Thymus (tissue), 11 donors: ENCODE data around the gene MYO1H. TPM values are rescaled to one million over a fixed set of nuclear protein-coding genes. Genes with fewer than 3 reads are reported as not detected.
A peak's percentile ranks its signal among the peaks of the same experiment; 100 is the strongest.

Experiments used
- DNase-seq, 9 donors: peaks; one replicate each; pipeline ENCODE4 v3.0.0-alpha.2; 2013; ENCODE audit warnings: low spot score in 9 of 9, low read depth in 6 of 9, missing footprints in 1 of 9
- H3K27ac ChIP-seq, 2 donors: one replicate each; pipeline ENCODE4 v1.5.1; 2013; ENCODE audit warnings: control low read depth in 1 of 2, low read depth in 1 of 2, low read length in 1 of 2, mild to moderate bottlenecking in 1 of 2, moderate library complexity in 1 of 2
- H3K27me3 ChIP-seq, 2 donors: one replicate each; pipeline ENCODE4 v1.5.1; 2013; ENCODE audit warnings: low read length in 1 of 2; ENCODE audit not compliant: control insufficient read depth in 2 of 2, insufficient read depth in 1 of 2
- H3K36me3 ChIP-seq, 2 donors: one replicate each; pipeline ENCODE4 v1.5.1; 2013; ENCODE audit warnings: low read length in 1 of 2, mild to moderate bottlenecking in 1 of 2, moderate library complexity in 1 of 2; ENCODE audit not compliant: control insufficient read depth in 2 of 2, insufficient read depth in 2 of 2
- H3K4me1 ChIP-seq, 2 donors: one replicate each; pipeline ENCODE4 v1.5.1; 2013; ENCODE audit warnings: low read length in 2 of 2; ENCODE audit not compliant: control insufficient read depth in 2 of 2, insufficient read depth in 2 of 2
- H3K4me3 ChIP-seq, 2 donors: one replicate each; pipeline ENCODE4 v1.5.1; 2013; ENCODE audit warnings: low read length in 2 of 2, control low read depth in 1 of 2, mild to moderate bottlenecking in 1 of 2
- H3K9me3 ChIP-seq, 2 donors: one replicate each; pipeline ENCODE4 v1.5.1; 2013; ENCODE audit warnings: low read length in 1 of 2, mild to moderate bottlenecking in 1 of 2; ENCODE audit not compliant: control insufficient read depth in 2 of 2, insufficient read depth in 1 of 2
- WGBS: extraction: QIAGEN DNeasy Blood & Tissue Kit; methylation state at CpG from one replicate; pipeline ENCODE4 v1.1.7; 2013; 5-methylcytosine and 5-hydroxymethylcytosine counted together
- polyA plus RNA-seq: library from polyadenylated mRNA; stranded (reverse); fragments of 200-250 nt; gene quantifications from one replicate; pipeline ENCODE4 v1.2.3, GENCODE V29; 2013
- total RNA-seq: library from RNA; stranded (reverse); fragments of 120-200 nt; gene quantifications from one replicate; pipeline ENCODE4 v1.2.4, GENCODE V29; 2013
- donor health status: healthy.

The MYO1H gene
- total and polyA plus RNA-seq, 2 donors: under 0.01 to 0.14 TPM

DNA sequence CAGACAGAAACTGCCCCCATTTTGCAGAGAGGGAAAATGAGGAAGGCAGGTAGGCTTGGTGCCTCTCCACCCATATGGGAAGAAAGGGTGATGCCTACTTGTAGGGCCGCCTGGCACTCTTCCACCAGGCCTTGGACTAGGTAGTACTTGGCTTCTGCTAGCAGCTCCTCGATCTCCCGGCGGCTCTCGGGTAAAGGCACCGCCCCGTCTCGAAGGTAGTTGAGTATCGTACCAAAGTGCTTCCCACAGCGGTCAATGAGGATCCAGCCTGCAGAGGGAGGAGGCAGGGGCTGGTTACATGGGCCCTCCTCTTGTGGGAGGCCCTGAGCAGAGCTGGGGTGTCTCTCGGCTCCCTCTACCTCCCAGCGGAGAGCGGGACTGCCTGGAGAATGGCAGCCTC lies 112.8 kb downstream of the MYO1H start:
- 96% methylated on average over 13 of the region's 13 CpGs for WGBS
- H3K4me1 ChIP-seq: peaks cover 8 to 32% of the 10 kb centered on the region in 2 donors
- H3K9me3 ChIP-seq: no peaks in the 10 kb centered on the region
- H3K4me3 ChIP-seq: no peak overlapping the region
- H3K27ac ChIP-seq: peak overlapping the region in 1 of 2 donors; percentile 18
- H3K27me3 ChIP-seq: no peaks in the 10 kb centered on the region
- DNase-seq: no peak
- H3K36me3 ChIP-seq: peaks cover 30 to 34% of the 10 kb centered on the region in 2 donors

DNA sequence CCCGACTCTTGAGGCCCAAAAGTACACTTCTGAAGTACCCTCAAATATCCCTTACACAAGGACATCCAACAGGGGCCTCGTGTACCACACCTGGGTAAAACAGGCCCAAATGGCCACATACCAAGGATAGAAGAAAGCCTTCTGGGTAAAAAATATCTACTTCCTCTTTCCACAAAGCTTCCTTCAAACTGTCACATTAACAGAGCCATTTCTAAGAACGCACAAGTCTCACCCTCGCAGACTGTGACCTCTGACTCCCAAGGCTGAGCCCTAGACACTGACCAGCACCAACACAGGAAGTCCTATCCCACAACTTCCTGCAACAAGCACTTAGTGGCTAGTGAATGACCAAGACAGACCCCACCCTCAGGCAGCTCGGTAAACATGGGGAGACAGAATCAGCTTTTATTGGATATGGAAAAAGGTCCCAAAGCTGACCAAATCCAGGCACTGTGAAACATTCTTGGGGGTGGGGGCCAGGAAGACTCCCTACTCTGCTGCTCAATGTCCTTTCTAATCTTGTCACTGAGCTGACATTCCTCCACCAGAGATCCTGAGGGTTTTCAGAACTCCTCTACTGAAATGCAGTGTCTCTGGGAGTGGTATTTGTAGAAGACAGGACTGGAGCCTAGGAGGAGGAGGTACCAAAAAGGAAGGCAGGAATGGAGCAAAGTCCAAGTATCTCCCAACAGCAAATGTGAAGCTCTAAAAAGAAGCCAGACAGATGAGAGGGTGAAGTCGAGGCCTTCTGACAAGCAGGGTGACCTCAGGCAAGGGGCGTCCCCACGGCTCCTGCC lies 113.5 kb downstream of the MYO1H start:
- Histone ChIP-seq H3K4me1 (peaks cover 8 to 32% of the 10 kb centered on the region in 2 donors), H3K4me3 (no peak overlapping the region)

DNA sequence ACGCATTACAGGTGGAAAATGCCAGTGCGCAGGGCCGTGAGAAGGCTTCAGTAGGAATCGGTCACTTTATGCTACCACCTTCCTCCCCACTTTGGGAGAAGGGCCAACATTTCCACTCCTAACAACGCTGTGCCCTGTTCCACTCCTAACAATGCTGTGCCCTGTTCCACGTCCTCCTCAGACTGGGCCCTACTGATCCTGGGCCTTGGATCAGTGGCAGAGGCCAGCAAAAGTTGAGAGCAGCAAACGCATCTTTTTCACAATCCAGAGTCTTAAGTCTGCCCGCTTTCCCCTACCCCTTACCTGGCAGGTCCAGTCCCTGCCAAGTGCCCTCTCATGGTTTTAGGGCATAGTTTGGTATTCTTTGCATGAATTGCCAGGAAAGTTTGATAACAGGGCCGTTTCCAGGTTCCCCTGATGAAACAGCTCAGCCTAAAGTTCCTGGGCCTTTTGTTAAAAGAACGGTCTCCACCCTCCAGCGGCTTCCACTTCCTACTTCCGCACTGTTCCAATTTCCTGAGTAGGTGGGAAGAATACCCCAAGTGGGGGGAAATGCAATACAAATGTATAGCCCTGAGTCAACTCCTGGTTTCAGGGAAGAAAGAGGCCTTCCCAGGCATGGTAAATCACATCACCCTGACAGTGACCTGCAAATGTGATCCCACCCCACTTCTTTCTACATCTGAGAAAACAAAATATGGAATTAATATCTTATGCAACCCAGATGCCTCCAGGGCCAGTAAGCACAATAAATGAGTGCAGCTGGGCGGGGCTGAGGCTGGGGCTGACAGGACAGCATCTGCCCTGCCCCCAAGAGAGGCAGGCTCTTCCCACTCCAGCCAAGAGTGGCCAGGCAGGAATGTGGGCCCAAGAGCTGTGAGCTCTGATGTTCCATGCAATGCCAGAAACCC lies 114.4 kb downstream of the MYO1H start:
- Histone ChIP-seq H3K36me3 (peaks cover 23 to 26% of the 10 kb centered on the region in 2 donors), H3K4me3 (no peak overlapping the region), H3K27me3 (no peaks in the 10 kb centered on the region), H3K4me1 (peaks cover 8 to 32% of the 10 kb centered on the region in 2 donors), H3K27ac (peak overlapping the region; percentile 63 to 73), H3K9me3 (no peaks in the 10 kb centered on the region)
- DNase-seq: no peak
- WGBS: 96% methylated on average over 13 of the region's 13 CpGs

More for the DNA sequence above, 113.5 kb downstream of the MYO1H start:
- 80% methylated on average over 8 of the region's 8 CpGs for WGBS
- Histone ChIP-seq H3K9me3 (no peaks in the 10 kb centered on the region), H3K27ac (peak overlapping the region; percentile 63 to 73), H3K36me3 (peaks cover 23 to 31% of the 10 kb centered on the region in 2 donors), H3K27me3 (no peaks in the 10 kb centered on the region)
- DNase-seq: no peak

DNA sequence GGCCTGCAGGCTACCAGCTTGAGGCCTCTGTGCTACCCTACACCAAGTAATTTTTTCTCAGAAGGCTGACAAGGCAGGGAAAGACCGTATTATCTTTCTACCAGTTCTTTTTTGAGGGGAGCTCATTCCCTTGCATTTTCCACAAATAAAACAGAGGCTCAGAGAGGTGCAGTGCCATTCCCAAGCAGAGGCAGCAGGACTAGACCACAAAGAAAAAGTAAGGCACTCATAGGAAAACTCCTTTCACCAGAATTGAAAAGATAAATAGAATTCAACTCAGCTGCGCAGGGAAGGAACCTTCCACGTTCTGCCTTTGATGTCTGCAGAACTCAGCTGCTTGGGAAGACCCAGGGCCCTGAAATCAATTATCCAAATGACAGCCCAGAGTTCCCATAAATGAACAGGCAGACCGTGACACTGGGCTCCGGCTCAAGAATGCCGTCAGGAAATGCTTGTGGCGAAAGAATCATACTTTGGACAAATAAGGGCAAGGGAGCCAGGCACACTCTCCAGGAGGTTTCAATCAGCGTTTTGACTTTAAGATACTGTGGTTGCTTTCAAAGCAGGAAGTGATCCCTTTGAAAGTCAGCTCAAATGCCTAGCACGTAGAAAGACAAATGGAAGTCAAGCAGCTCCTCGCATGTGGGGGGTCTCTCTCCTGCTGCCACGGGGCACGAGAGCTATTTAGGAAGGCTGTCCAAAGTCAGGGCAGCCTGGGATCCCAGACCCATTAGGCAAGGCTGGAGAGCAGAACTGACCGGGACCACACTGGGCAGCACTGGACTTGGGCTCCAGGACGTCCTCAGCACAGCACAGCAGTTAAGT lies 115.4 kb downstream of the MYO1H start:
- no peak overlapping the region for H3K4me3 ChIP-seq
- DNase-seq: peak in 6 of 9 donors; percentile 16 to 68 (median 26)
- peak overlapping the region; percentile 64 to 78 for H3K27ac ChIP-seq
- H3K27me3 ChIP-seq: no peaks in the 10 kb centered on the region
- H3K36me3 ChIP-seq: peaks cover 22 to 23% of the 10 kb centered on the region in 2 donors
- 59% methylated on average over 14 of the region's 14 CpGs for WGBS
- H3K9me3 ChIP-seq: no peaks in the 10 kb centered on the region
- peaks cover 8 to 32% of the 10 kb centered on the region in 2 donors for H3K4me1 ChIP-seq

DNA sequence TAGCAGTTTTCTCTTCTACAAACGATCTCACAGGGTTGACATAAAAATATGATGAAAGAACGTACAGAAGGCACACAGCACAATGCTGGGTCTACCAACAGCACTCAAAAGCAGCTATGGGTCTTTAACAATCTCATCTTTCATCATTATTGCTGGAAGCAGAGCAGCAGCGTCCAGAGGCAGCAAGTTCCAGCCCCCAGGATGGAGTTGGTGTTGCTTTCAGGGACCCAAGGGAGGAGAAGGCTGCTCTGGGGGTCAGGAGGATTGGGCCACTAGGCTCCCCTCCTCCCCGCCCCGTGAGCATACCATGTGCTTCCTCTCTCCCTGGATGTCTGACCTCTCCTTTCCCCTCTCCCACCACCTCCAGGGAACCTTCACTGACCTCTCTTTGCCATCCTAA lies 116.1 kb downstream of the MYO1H start:
- Histone ChIP-seq H3K9me3 (no peaks in the 10 kb centered on the region), H3K27ac (peak overlapping the region; percentile 50 to 64), H3K4me3 (no peak overlapping the region), H3K27me3 (no peaks in the 10 kb centered on the region), H3K4me1 (peaks cover 8 to 32% of the 10 kb centered on the region in 2 donors), H3K36me3 (peaks cover 25 to 28% of the 10 kb centered on the region in 2 donors)
- WGBS: 86% methylated on average over 5 of the region's 5 CpGs
- DNase-seq: no peak

DNA sequence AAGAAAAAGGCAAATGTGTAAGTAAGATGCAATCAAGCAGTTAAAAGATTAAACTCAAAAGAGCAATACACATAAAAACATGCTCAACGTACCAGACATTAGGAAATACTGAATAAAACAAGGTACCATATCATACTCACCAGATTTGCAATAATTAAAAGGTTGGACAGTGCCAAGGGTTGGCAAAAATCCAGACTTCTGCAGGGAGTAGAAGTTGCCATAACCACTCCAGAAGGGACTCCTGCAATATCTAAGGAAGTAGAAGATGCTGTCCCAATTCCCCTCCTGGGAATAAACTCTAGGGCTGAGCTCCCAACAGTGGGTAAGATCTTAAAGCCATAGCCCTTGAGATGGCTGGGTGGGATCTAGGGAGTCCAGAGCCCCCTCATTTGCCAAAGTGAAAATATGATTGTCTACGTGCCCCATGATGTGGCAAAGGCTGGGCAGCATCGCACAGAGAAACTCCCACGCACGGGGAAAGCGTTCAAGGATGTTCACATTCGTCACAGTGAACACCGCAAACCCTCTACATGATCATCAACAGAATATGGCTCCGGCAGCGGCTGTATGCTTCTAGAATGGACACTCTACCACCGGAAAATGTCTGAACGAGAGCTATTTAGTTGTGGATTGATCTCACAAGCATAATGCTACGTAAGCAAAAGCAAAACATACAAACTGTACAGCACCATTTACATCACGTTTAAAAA lies 117.1 kb downstream of the MYO1H start:
- H3K27ac ChIP-seq: no peak overlapping the region
- peaks cover 29 to 36% of the 10 kb centered on the region in 2 donors for H3K36me3 ChIP-seq
- WGBS: 98% methylated on average over 14 of the region's 14 CpGs
- H3K4me3 ChIP-seq: no peak overlapping the region
- H3K4me1 ChIP-seq: peaks cover 8 to 32% of the 10 kb centered on the region in 2 donors
- H3K27me3 ChIP-seq: no peaks in the 10 kb centered on the region
- DNase-seq: no peak
- no peaks in the 10 kb centered on the region for H3K9me3 ChIP-seq

DNA sequence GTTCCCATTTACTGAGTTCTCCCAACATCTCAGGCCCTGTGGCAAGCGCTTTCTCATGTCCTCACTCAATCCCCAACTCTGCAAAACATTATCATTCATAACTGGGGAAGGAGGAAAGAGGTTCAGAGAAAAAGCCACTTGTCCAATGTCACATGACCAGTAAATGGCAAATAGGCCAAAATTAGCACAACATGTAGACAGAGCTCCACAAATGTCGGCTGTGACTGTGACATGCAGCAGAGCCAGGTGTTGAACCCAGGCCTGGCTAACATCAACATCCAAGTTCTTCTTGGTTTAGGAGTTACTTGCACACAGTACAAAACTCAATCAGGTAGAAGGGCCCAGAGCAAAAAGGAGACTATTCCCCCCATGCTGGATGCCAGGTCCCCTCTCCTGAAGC lies 118.6 kb downstream of the MYO1H start:
- 98% methylated on average over 2 of the region's 2 CpGs for WGBS
- H3K36me3 ChIP-seq: peaks cover 24 to 28% of the 10 kb centered on the region in 2 donors

DNA sequence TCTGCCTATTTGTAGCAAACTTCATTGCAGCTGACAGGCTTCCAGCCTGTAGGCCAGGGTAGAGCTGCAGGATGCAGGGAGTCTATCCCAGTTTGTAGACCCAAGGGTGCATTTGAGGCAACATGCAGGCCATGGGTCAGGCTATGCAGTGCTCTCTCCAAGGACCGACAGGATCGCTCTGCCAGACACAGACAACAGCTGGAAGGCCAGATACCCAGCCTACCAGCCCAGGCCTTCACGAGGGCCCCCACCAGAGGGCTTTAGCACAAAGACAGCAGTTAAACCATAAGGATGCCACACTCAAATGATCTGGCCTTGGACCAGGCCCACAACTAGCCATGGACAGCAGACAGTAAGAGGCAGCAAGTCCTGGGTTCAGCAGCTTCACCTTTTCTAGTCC lies 119.1 kb downstream of the MYO1H start:
- H3K27ac ChIP-seq: no peak overlapping the region
- WGBS: 77% methylated on average over 3 of the region's 3 CpGs
- H3K4me1 ChIP-seq: peaks cover 8 to 20% of the 10 kb centered on the region in 2 donors

More for the DNA sequence above, 118.6 kb downstream of the MYO1H start:
- DNase-seq: no peak
- Histone ChIP-seq H3K27me3 (no peaks in the 10 kb centered on the region), H3K9me3 (no peaks in the 10 kb centered on the region), H3K4me3 (no peak overlapping the region), H3K27ac (no peak overlapping the region), H3K4me1 (peaks cover 8 to 25% of the 10 kb centered on the region in 2 donors)

More for the DNA sequence above, 119.1 kb downstream of the MYO1H start:
- Histone ChIP-seq H3K9me3 (no peaks in the 10 kb centered on the region), H3K27me3 (no peaks in the 10 kb centered on the region), H3K36me3 (peaks cover 21 to 28% of the 10 kb centered on the region in 2 donors), H3K4me3 (no peak overlapping the region)
- no peak for DNase-seq
